Retinal pigment epithelial cell (primary cell): ENCODE results near the gene RBP7.

Experiments
- DNase-seq: peaks from one replicate; pipeline ENCODE4 v3.0.0-alpha.2; 2010; ENCODE audit warnings: low read depth
- H3K4me3 ChIP-seq: 2 replicates; pipeline ENCODE4 v1.5.1; 2011; ENCODE audit warnings: mild to moderate bottlenecking, low read length, control low read depth, moderate library complexity
- CTCF ChIP-seq: conservative IDR thresholded peaks from 2 replicates; pipeline ENCODE4 v1.5.1; 2011; ENCODE audit warnings: low read depth, low read length, control low read depth, inconsistent platforms

RBP7 gene

GRCh38 chr1:10057796-10058195 is 60.8 kb downstream of the RBP7 start:
- TF ChIP-seq CTCF, result no peak
- H3K4me3 ChIP-seq, result no peak overlapping the region
- no peak for DNase-seq

- DNase-seq, result no peak
- TF ChIP-seq CTCF, result no peak
- H3K4me3 ChIP-seq, result no peak overlapping the region
These were observed 62.3 kb downstream of the RBP7 start for GRCh38 chr1:10059342-10059718.

- TF ChIP-seq CTCF, result no peak
- no peak for DNase-seq
- no peak overlapping the region for H3K4me3 ChIP-seq
These were observed 63.5 kb downstream of the RBP7 start for GRCh38 chr1:10060311-10061100.

GRCh38 chr1:10061276-10061675 is 64.2 kb downstream of the RBP7 start:
- no peak for TF ChIP-seq CTCF
- DNase-seq, result no peak
- H3K4me3 ChIP-seq, result no peak overlapping the region

- no peak for DNase-seq
- no peak overlapping the region for H3K4me3 ChIP-seq
- no peak for TF ChIP-seq CTCF
These were observed 66.8 kb downstream of the RBP7 start for GRCh38 chr1:10063878-10064277.

GRCh38 chr1:10064416-10065343 is 67.7 kb downstream of the RBP7 start:
- DNase-seq, result no peak
- TF ChIP-seq CTCF, result no peak
- H3K4me3 ChIP-seq, result no peak overlapping the region
